HepG2 (cell line): ENCODE data around the gene PIK3C2B. TPM values are rescaled to one million over a fixed set of nuclear protein-coding genes. Genes with fewer than 3 reads are reported as not detected.

ENCODE experiments used
- DRAP1 ChIP-seq: IDR thresholded peaks from 2 replicates; pipeline ENCODE4 v1.6.1; 2016; ENCODE audit warnings: missing genetic modification reagents, missing compliant biosample characterization
- HINFP ChIP-seq: sonication (generic); formaldehyde crosslinking; IDR thresholded peaks from 2 replicates; pipeline ENCODE4 v1.4.0; 2020; ENCODE audit warnings: low read depth, mild to moderate bottlenecking, missing genetic modification reagents
- KAT2B ChIP-seq: fragments of 150-350 bp; IDR thresholded peaks from 2 replicates; pipeline ENCODE4 v1.6.1; 2014; ENCODE audit warnings: low read depth, low read length, borderline replicate concordance
- RERE ChIP-seq: IDR thresholded peaks from 2 replicates; pipeline ENCODE4 v1.6.1; 2016; ENCODE audit warnings: low read depth, missing genetic modification reagents, missing compliant biosample characterization
- THAP7 ChIP-seq: sonication (generic); formaldehyde crosslinking; IDR thresholded peaks from 2 replicates; pipeline ENCODE4 v1.8.1; 2023; ENCODE audit warnings: mild to moderate bottlenecking, missing genetic modification reagents
- ZFP36 ChIP-seq: fragments of 150-350 bp; IDR thresholded peaks from 2 replicates; pipeline ENCODE4 v1.6.1; 2018; ENCODE audit warnings: borderline replicate concordance, low read length, low read depth; ENCODE audit not compliant: partially characterized antibody
- ZNF407 ChIP-seq: sonication (generic); formaldehyde crosslinking; IDR thresholded peaks from one replicate; pipeline ENCODE4 v1.5.1; 2020; ENCODE audit warnings: mild to moderate bottlenecking, missing genetic modification reagents; ENCODE audit errors: not compliant biosample characterization
- ZNF468 ChIP-seq: sonication (generic); formaldehyde crosslinking; IDR thresholded peaks from 2 replicates; pipeline ENCODE4 v1.8.0; 2022; ENCODE audit warnings: mild to moderate bottlenecking, moderate library complexity, missing genetic modification reagents
- ZNF546 ChIP-seq: sonication (generic); formaldehyde crosslinking; conservative IDR thresholded peaks from 2 replicates; pipeline ENCODE4 v1.8.1; 2023; ENCODE audit warnings: mild to moderate bottlenecking, missing genetic modification reagents
- ZNF607 ChIP-seq: sonication (generic); formaldehyde crosslinking; IDR thresholded peaks from 2 replicates; pipeline ENCODE4 v1.5.1; 2020; ENCODE audit warnings: missing genetic modification reagents, mild to moderate bottlenecking, borderline replicate concordance
- polyA plus RNA-seq, 8 experiments: library from polyadenylated mRNA; depleted of rRNA in 3 of 8; stranded (reverse) in 7 of 8; unstranded in 1 of 8; fragments of >200 nt; fragmentation: Illumina TruSeq in 4 of 8; extraction: Trizol in 4 of 8; gene quantifications; 2 replicates each; pipeline versions ENCODE4 v1.2.1 to v1.2.3, GENCODE V29; 2011 to 2016; ENCODE audit warnings: low read depth in 4 of 8, missing spikeins in 1 of 8, mixed read lengths in 1 of 8; ENCODE audit not compliant: insufficient read depth in 1 of 8
- total RNA-seq, 5 experiments: library from RNA; depleted of rRNA; stranded (reverse); fragments of >200 nt; fragmentation: Illumina TruSeq; extraction: Trizol; gene quantifications; 2 replicates each; pipeline ENCODE4 v1.2.3, GENCODE V29; 2016; ENCODE audit warnings: low read depth in 1 of 5

The PIK3C2B gene
- total and polyA plus RNA-seq, 2 of the 13 experiments (the other 11 are each of a cell fraction or from before 2014, with no cell fraction given), result 3.4 to 4.5 TPM

GRCh38 chr1:204506201-204506968 lies 11.8 kb upstream of the PIK3C2B start (continued):
- TF ChIP-seq RERE (CRISPR knock-in tag) (no peak), ZNF607 (CRISPR knock-in tag) (no peak), KAT2B (no peak), ZNF546 (CRISPR knock-in tag) (no peak), THAP7 (CRISPR knock-in tag) (no peak), ZNF407 (CRISPR knock-in tag) (no peak), HINFP (CRISPR knock-in tag) (no peak), ZNF468 (no peak), ZFP36 (no peak), DRAP1 (no peak; the same call in 1 of the 2 replicates)
